PC-9 (cell line): Measurements from ENCODE around the gene SORCS2. TPM values are rescaled to one million over a fixed set of nuclear protein-coding genes. Genes with fewer than 3 reads are reported as not detected.
A peak's percentile ranks its signal among the peaks of the same experiment; 100 is the strongest.

Experiments used
- BruUV-seq: library from RNA; stranded (reverse); fragments of 400-500 nt; replicated peaks from 2 replicates; lab custom pipeline; 2021; lab: Mats Ljungman, UMichigan
- CTCF ChIA-PET: fragments of 300-600 bp; sonication (Branson Sonifier 250); formaldehyde crosslinking; loops from one replicate; lab custom pipeline; 2022; ENCODE audit warnings: antibody characterized with exemption; lab: Charles Lee
- POLR2A ChIA-PET: fragments of 300-600 bp; sonication (Branson Sonifier 250); formaldehyde crosslinking; loops from one replicate; lab custom pipeline; 2022; ENCODE audit warnings: antibody characterized with exemption; ENCODE audit not compliant: unreplicated experiment; lab: Charles Lee
- DNase-seq, 2 experiments: peaks; one replicate each; pipeline versions ENCODE4 v3.0.0 to v3.0.0-alpha.2; 2015 to 2022; ENCODE audit warnings: mixed read lengths in 1 of 2
- H2AFZ ChIP-seq: fragments of 200-600 bp; sonication (generic); 2 replicates; pipeline ENCODE4 v1.8.1; 2017; ENCODE audit warnings: antibody characterized with exemption
- H3F3A ChIP-seq: fragments of 200-600 bp; sonication (generic); 2 replicates; pipeline ENCODE4 v1.8.1; 2017; ENCODE audit warnings: antibody characterized with exemption, mild to moderate bottlenecking, low read depth; ENCODE audit not compliant: insufficient read depth
- H3K27ac ChIP-seq: fragments of 200-600 bp; sonication (generic); 2 replicates; pipeline ENCODE4 v1.6.1; 2016; ENCODE audit warnings: mixed run types
- H3K27me3 ChIP-seq: fragments of 200-600 bp; sonication (generic); 2 replicates; pipeline ENCODE4 v1.6.1; 2016; ENCODE audit warnings: low read depth, mixed run types; ENCODE audit not compliant: insufficient read depth
- H3K36me3 ChIP-seq: fragments of 200-600 bp; sonication (generic); 2 replicates; pipeline ENCODE4 v1.6.1; 2016; ENCODE audit warnings: low read depth, mixed run types
- H3K4me1 ChIP-seq: fragments of 200-600 bp; sonication (generic); replicated peaks from 2 replicates; pipeline ENCODE4 v1.6.1; 2016; ENCODE audit warnings: mixed run types; ENCODE audit not compliant: insufficient read depth
- H3K4me2 ChIP-seq: fragments of 200-600 bp; sonication (generic); 2 replicates; pipeline ENCODE4 v1.6.1; 2017; ENCODE audit warnings: mixed run types
- H3K4me3 ChIP-seq: fragments of 200-600 bp; sonication (generic); 2 replicates; pipeline ENCODE4 v1.6.1; 2016; ENCODE audit warnings: mixed run types
- H3K79me2 ChIP-seq: fragments of 200-600 bp; sonication (generic); 2 replicates; pipeline ENCODE4 v1.6.1; 2017; ENCODE audit warnings: low read depth, mixed run types
- H3K9me2 ChIP-seq: fragments of 200-600 bp; sonication (generic); 2 replicates; pipeline ENCODE4 v1.8.1; 2017; ENCODE audit warnings: mild to moderate bottlenecking; ENCODE audit not compliant: insufficient read depth
- H3K9me3 ChIP-seq: fragments of 200-600 bp; sonication (generic); 2 replicates; pipeline ENCODE4 v1.8.1; 2016; ENCODE audit warnings: low read depth; ENCODE audit not compliant: insufficient read depth
- H4K20me1 ChIP-seq: fragments of 200-600 bp; sonication (generic); 2 replicates; pipeline ENCODE4 v1.8.1; 2017; ENCODE audit not compliant: insufficient read depth
- CTCF ChIP-seq: fragments of 200-600 bp; sonication (generic); conservative IDR thresholded peaks from 2 replicates; pipeline ENCODE4 v1.6.1; 2017; ENCODE audit warnings: mixed run types, antibody characterized with exemption, mild to moderate bottlenecking, moderate library complexity
- EZH2 ChIP-seq: fragments of 200-600 bp; sonication (generic); IDR thresholded peaks from 2 replicates; pipeline ENCODE4 v1.8.0; 2017; ENCODE audit warnings: antibody characterized with exemption, low read depth
- intact Hi-C: fragments of 100-400 bp; cut with micrococcal nuclease; formaldehyde crosslinking; loops from one replicate; pipeline ENCODE4 v1.10.0; 2022; ENCODE audit not compliant: unreplicated experiment
- total RNA-seq: library from RNA; stranded (reverse); gene quantifications from 2 replicates; pipeline ENCODE4 v1.2.3, GENCODE V29; 2021

The SORCS2 gene
- total RNA-seq, 1 experiment from 2014 or later, result 25.8 TPM

GRCh38 chr4:7460566-7460965, 268.2 kb downstream of the SORCS2 start:
- intact Hi-C loops, result loop anchor here (5.0 kb wide), 1 partner anchor 263 kb away; no protein-coding TSS in a partner anchor
- H3F3A ChIP-seq, result no peaks in the 10 kb centered on the region
- ChIA-PET CTCF (no interaction called here), POLR2A (no interaction called here)
- H3K9me2 ChIP-seq, result no peaks in the 10 kb centered on the region
- H3K79me2 ChIP-seq, result no peaks in the 10 kb centered on the region
- no peak overlapping the region for H3K27ac ChIP-seq
- no peak overlapping the region for H3K4me2 ChIP-seq
- H3K4me1 ChIP-seq, result no peaks in the 10 kb centered on the region
- H3K27me3 ChIP-seq, result no peaks in the 10 kb centered on the region
- H4K20me1 ChIP-seq, result no peaks in the 10 kb centered on the region
- no TSS peak for BruUV-seq
- no peak overlapping the region for H2AFZ ChIP-seq
- no peak overlapping the region for H3K4me3 ChIP-seq
- H3K36me3 ChIP-seq, result no peaks in the 10 kb centered on the region
- TF ChIP-seq CTCF (no peak), EZH2 (no peak)
- H3K9me3 ChIP-seq, result no peaks in the 10 kb centered on the region
- no peak for DNase-seq

DNA sequence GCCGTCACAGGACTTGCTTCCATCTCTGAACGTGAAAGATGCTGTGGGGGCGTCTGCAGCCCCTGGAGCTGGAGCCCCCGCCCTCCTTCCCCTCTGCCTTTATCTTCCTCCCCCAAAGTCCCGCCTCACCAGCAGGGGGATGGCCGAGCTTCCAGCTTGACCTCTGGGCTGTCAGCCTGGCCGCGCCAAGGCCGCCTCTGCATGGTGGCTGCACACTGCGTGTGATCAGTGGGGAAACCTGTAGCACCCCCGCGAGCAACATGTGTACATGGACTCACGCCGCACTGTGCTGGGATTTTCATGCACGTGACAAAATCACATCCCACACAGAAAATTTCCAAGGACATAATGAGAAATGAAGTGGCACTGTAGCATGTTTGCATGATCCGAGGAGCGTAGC, 268.9 kb downstream of the SORCS2 start:
- Histone ChIP-seq H2AFZ (no peak overlapping the region), H3K9me2 (no peaks in the 10 kb centered on the region), H4K20me1 (no peaks in the 10 kb centered on the region), H3K4me3 (no peak overlapping the region), H3K9me3 (no peaks in the 10 kb centered on the region), H3F3A (no peaks in the 10 kb centered on the region), H3K36me3 (no peaks in the 10 kb centered on the region), H3K27ac (no peak overlapping the region), H3K79me2 (no peaks in the 10 kb centered on the region), H3K4me2 (no peak overlapping the region), H3K27me3 (no peaks in the 10 kb centered on the region), H3K4me1 (no peaks in the 10 kb centered on the region)
- intact Hi-C loops, result loop anchor here (5.0 kb wide), 1 partner anchor 264 kb away; no protein-coding TSS in a partner anchor
- DNase-seq, result no peak
- CTCF ChIA-PET, result no interaction called here
- POLR2A ChIA-PET, result no interaction called here
- BruUV-seq, result no TSS peak
- no peak for TF ChIP-seq CTCF
- TF ChIP-seq EZH2, result no peak

DNA sequence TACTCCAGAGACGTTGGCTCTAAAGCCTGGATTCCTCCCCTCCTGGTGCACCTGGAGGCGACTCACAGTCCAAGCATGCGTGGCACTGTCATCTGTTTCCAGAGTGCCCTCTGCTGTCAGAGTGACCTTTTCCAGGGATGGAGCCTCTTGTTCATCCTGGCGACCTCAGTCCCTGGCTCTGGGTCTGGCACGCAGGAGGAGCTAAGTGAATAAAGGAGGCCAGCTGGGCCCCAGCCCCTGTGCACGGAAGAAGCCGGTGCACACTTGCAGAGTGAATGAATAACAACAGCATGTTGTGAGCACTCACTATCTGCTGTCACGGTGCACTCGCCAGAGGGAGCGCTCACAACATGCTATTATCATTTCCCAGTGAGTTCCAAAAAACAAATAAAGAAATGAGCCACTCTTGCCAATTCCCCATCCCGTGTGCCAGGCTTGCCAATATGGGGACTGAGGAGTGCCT, 270.2 kb downstream of the SORCS2 start:
- Histone ChIP-seq H3K9me3 (no peaks in the 10 kb centered on the region), H3K36me3 (no peaks in the 10 kb centered on the region), H4K20me1 (no peaks in the 10 kb centered on the region), H2AFZ (no peak overlapping the region), H3K4me2 (no peak overlapping the region), H3F3A (no peaks in the 10 kb centered on the region), H3K27me3 (no peaks in the 10 kb centered on the region), H3K4me3 (no peak overlapping the region), H3K9me2 (no peaks in the 10 kb centered on the region), H3K79me2 (no peaks in the 10 kb centered on the region), H3K27ac (no peak overlapping the region), H3K4me1 (no peaks in the 10 kb centered on the region)
- intact Hi-C loops, result loop anchor here (5.0 kb wide), 1 partner anchor 265 kb away; no protein-coding TSS in a partner anchor
- DNase-seq, result peak in 1 of 2 experiments; percentile 44
- CTCF ChIA-PET, result no interaction called here
- no peak for TF ChIP-seq EZH2
- TF ChIP-seq CTCF, result no peak; the same call in 1 of the 2 replicates
- BruUV-seq, result no TSS peak
- POLR2A ChIA-PET, result no interaction called here
